ENCODE results near the gene CDC25B. TPM values are rescaled to one million over a fixed set of nuclear protein-coding genes. Genes with fewer than 3 reads are reported as not detected.

CDC25B gene
- total RNA-seq, 1 donor from 2014 or later = 29.4 TPM

GRCh38 chr20:3804254-3804751 lies 8.2 kb downstream of the CDC25B start:
- no peak for DNase-seq (ENCODE audit: low spot score in 2 of 2, unreplicated experiment in 2 of 2)
- H3K4me1 Mint-ChIP-seq = peaks cover 31% of the 10 kb centered on the region
- peaks cover 20% of the 10 kb centered on the region for H3K36me3 Mint-ChIP-seq
- no peak for TF ChIP-seq CTCF (IDR thresholded peaks at IDR 0.05; ENCODE audit: unreplicated experiment)
- H3K9me3 Mint-ChIP-seq = no peaks in the 10 kb centered on the region
- H3K27ac Mint-ChIP-seq = no peak overlapping the region
- H3K4me3 Mint-ChIP-seq = no peak overlapping the region
- no peaks in the 10 kb centered on the region for H3K27me3 Mint-ChIP-seq (ENCODE audit: low read depth)

GRCh38 chr20:3804781-3805180 lies 8.7 kb downstream of the CDC25B start:
- no peaks in the 10 kb centered on the region for H3K27me3 Mint-ChIP-seq (ENCODE audit: low read depth)
- no peak overlapping the region for H3K4me3 Mint-ChIP-seq
- no peak overlapping the region for H3K27ac Mint-ChIP-seq
- DNase-seq (ENCODE audit: low spot score in 2 of 2, unreplicated experiment in 2 of 2) = no peak
- H3K4me1 Mint-ChIP-seq = peaks cover 26% of the 10 kb centered on the region
- peaks cover 20% of the 10 kb centered on the region for H3K36me3 Mint-ChIP-seq
- TF ChIP-seq CTCF (IDR thresholded peaks at IDR 0.05; ENCODE audit: unreplicated experiment) = no peak
- no peaks in the 10 kb centered on the region for H3K9me3 Mint-ChIP-seq

GRCh38 chr20:3808544-3808943 lies 12.4 kb downstream of the CDC25B start:
- Mint-ChIP-seq H3K4me3 (no peak overlapping the region), H3K4me1 (peaks cover 41% of the 10 kb centered on the region), H3K36me3 (peaks cover 4% of the 10 kb centered on the region), H3K27me3 (ENCODE audit: low read depth) (no peaks in the 10 kb centered on the region), H3K9me3 (no peaks in the 10 kb centered on the region), H3K27ac (peak overlapping the region; percentile 66)
- no peak for DNase-seq (ENCODE audit: low spot score in 2 of 2, unreplicated experiment in 2 of 2)
- TF ChIP-seq CTCF (IDR thresholded peaks at IDR 0.05; ENCODE audit: unreplicated experiment) = no peak

DNA sequence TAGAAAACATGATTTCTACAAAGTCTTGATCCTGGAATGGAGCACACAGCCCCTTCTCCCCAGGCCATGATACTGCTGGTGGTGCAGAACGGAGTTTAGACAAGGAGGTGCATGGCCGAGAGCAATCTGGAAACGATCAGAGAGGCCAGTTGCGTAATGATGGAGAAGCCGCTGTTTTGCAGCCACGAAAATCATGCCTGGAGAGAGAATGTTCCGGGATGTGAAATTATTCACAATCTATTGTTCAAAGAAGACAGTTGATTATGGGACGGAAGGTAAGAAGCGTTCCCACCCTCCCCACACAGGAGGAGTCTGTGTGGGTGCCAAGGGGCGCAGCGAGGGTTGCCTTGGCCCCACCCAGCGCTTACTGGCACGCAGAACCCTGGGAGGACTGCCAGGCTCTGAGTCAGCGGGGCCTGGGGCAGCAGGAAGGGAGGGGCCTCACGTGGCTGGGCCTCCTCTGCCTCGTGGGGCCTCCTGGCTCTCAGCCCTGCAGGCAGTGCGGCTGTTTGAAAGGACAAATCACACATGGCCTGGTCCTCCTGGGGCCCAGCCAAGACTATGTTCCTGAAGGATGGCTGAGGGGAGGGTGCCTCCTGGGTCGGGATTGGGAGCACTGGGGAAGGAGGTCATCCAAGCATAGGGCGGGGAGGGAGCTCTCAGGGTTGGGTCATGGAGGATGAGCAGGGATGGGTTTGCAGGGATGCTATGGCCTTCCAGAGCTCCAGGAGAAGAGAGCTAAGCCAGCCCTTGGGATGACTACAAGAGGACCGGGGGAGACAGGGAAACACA lies 15.6 kb downstream of the CDC25B start:
- H3K27ac Mint-ChIP-seq = peak overlapping the region; percentile 99
- peaks cover 4% of the 10 kb centered on the region for H3K27me3 Mint-ChIP-seq (ENCODE audit: low read depth)
- peak overlapping the region; percentile 58 for H3K4me3 Mint-ChIP-seq
- TF ChIP-seq CTCF (IDR thresholded peaks at IDR 0.05; ENCODE audit: unreplicated experiment) = no peak
- peak; percentile 91 to 97 for DNase-seq (ENCODE audit: low spot score in 2 of 2, unreplicated experiment in 2 of 2)
- peaks cover 42% of the 10 kb centered on the region for H3K4me1 Mint-ChIP-seq
- no peaks in the 10 kb centered on the region for H3K9me3 Mint-ChIP-seq
- H3K36me3 Mint-ChIP-seq = no peaks in the 10 kb centered on the region

DNA sequence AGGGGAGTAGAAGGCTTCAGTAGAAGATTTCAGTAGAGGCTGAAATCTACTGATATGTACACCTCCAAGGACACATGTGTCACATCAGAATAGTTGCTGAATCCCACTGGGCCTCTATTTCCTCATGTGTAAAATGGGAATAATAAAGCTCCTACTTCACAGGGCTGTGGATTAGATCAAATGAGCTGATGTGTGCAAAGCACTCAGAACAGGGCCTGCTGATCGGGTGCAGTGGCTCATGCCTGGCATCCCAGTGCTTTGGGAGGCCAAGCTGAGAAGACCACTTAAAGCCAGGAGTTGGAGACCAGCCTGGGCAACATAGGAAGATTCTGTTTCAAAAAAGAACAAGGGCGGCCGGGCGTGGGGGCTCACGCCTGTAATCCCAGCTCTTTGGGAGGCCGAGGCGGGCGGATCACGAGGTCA lies 16.2 kb downstream of the CDC25B start:
- Mint-ChIP-seq H3K27ac (peak overlapping the region; percentile 99), H3K27me3 (ENCODE audit: low read depth) (peaks cover 5% of the 10 kb centered on the region), H3K4me3 (no peak overlapping the region), H3K4me1 (peaks cover 37% of the 10 kb centered on the region), H3K36me3 (no peaks in the 10 kb centered on the region), H3K9me3 (no peaks in the 10 kb centered on the region)
- TF ChIP-seq CTCF (IDR thresholded peaks at IDR 0.05; ENCODE audit: unreplicated experiment) = no peak
- DNase-seq (ENCODE audit: low spot score in 2 of 2, unreplicated experiment in 2 of 2) = no peak

All from mesothelial cell of epicardium (in vitro differentiated cells).